ENCODE measurements around the gene CSMD2.

GRCh38 chr1:33727310-33727709, 437.7 kb downstream of the CSMD2 start:
- TF ChIP-seq CTCF (IDR thresholded peaks at IDR 0.05; ENCODE audit: low read depth, low read length), result no peak
- TF ChIP-seq EZH2phosphoT487 (IDR thresholded peaks at IDR 0.05; ENCODE audit: low read depth), result no peak
